DOHH2 (cell line): Measurements from ENCODE around the gene MKLN1.

Experiments used
- EZH2phosphoT487 ChIP-seq: fragments of 200-600 bp; sonication (generic); IDR thresholded peaks from 2 replicates; pipeline ENCODE4 v1.6.1; 2017; ENCODE audit warnings: borderline replicate concordance, mild to moderate bottlenecking, antibody characterized with exemption, low read length, moderate library complexity, mixed read lengths
- TF ChIP-seq, protein P1 (sequence below): fragments of 200-600 bp; sonication (generic); IDR thresholded peaks from one replicate; pipeline ENCODE4 v1.5.1; 2014; ENCODE audit warnings: antibody characterized with exemption, mild to moderate bottlenecking, low read depth, low read length; ENCODE audit not compliant: poor library complexity, severe bottlenecking

DNA sequence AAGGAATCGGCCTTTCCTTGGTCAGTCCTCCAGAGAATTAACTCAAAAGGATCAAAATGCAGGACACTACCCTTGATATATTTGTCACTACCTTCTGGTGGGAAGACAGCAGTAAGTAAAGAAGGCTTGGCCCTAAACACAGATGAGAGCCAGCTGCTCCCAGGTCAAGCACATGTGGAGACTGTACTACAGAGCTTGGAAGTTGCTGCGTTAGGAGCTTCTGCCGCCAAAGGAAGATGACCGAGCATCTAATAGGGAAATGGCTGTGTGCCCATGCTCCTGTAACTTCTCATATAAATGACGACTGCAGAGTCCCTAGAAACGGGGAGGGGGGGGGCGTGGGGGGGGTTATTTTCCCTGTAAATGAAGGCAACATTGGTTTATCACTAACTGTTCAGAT lies 169.8 kb downstream of the MKLN1 start:
- TF ChIP-seq, protein P1, sequence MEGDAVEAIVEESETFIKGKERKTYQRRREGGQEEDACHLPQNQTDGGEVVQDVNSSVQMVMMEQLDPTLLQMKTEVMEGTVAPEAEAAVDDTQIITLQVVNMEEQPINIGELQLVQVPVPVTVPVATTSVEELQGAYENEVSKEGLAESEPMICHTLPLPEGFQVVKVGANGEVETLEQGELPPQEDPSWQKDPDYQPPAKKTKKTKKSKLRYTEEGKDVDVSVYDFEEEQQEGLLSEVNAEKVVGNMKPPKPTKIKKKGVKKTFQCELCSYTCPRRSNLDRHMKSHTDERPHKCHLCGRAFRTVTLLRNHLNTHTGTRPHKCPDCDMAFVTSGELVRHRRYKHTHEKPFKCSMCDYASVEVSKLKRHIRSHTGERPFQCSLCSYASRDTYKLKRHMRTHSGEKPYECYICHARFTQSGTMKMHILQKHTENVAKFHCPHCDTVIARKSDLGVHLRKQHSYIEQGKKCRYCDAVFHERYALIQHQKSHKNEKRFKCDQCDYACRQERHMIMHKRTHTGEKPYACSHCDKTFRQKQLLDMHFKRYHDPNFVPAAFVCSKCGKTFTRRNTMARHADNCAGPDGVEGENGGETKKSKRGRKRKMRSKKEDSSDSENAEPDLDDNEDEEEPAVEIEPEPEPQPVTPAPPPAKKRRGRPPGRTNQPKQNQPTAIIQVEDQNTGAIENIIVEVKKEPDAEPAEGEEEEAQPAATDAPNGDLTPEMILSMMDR = no peak
- TF ChIP-seq EZH2phosphoT487 = no peak
